Measurements from ENCODE around the gene PDE4D.

PDE4D gene

DNA sequence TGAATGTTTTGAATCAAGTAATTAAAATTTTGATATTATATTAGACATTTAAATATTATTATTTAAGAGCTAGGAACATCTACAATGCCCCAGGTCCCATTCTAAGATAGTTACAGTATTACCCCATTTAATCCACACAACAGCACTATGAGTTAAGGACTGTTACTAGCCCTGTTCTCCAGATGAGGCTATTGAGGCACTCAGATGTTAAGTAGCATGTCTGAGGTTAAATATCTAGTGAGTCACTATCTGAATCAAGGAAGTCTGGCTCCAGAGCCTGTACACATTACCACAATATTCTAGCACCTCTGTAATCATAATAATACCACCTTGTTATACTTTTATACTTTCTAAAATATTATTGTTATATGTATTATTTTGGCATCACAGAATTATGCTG lies 304.6 kb downstream of the PDE4D start:
- Histone ChIP-seq H3K4me2 (ENCODE audit: low read depth, low read length) (no peak overlapping the region), H3K27me3 (replicated peaks; ENCODE audit: insufficient read depth, low read length) (no peaks in the 10 kb centered on the region), H3K9me3 (replicated peaks; ENCODE audit: insufficient read depth, low read length) (no peaks in the 10 kb centered on the region), H3K4me1 (ENCODE audit: low read length) (peaks cover 33% of the 10 kb centered on the region), H3F3A (ENCODE audit: insufficient read depth, low read length) (peaks cover 29% of the 10 kb centered on the region), H3K79me2 (ENCODE audit: low read length) (no peaks in the 10 kb centered on the region), H4K20me1 (ENCODE audit: insufficient read depth, low read length) (no peaks in the 10 kb centered on the region), H2AFZ (ENCODE audit: low read length) (no peak overlapping the region), H3K9me2 (replicated peaks; ENCODE audit: insufficient read depth, low read length) (no peaks in the 10 kb centered on the region), H3K4me3 (ENCODE audit: low read length) (no peak overlapping the region), H3K9ac (ENCODE audit: low read length) (no peak overlapping the region), H3K27ac (ENCODE audit: low read length) (no peak overlapping the region), H3K36me3 (replicated peaks; ENCODE audit: insufficient read depth, low read length) (no peaks in the 10 kb centered on the region)
- TF ChIP-seq, protein P1, sequence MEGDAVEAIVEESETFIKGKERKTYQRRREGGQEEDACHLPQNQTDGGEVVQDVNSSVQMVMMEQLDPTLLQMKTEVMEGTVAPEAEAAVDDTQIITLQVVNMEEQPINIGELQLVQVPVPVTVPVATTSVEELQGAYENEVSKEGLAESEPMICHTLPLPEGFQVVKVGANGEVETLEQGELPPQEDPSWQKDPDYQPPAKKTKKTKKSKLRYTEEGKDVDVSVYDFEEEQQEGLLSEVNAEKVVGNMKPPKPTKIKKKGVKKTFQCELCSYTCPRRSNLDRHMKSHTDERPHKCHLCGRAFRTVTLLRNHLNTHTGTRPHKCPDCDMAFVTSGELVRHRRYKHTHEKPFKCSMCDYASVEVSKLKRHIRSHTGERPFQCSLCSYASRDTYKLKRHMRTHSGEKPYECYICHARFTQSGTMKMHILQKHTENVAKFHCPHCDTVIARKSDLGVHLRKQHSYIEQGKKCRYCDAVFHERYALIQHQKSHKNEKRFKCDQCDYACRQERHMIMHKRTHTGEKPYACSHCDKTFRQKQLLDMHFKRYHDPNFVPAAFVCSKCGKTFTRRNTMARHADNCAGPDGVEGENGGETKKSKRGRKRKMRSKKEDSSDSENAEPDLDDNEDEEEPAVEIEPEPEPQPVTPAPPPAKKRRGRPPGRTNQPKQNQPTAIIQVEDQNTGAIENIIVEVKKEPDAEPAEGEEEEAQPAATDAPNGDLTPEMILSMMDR (IDR thresholded peaks at IDR 0.05; ENCODE audit: low read length) = no peak
- TF ChIP-seq EZH2phosphoT487 (IDR thresholded peaks at IDR 0.05; ENCODE audit: low read length) (no peak), EZH2 (optimal IDR thresholded peaks at IDR 0.05; ENCODE audit: low read depth, low read length) (no peak)
- no peak for DNase-seq

DNA sequence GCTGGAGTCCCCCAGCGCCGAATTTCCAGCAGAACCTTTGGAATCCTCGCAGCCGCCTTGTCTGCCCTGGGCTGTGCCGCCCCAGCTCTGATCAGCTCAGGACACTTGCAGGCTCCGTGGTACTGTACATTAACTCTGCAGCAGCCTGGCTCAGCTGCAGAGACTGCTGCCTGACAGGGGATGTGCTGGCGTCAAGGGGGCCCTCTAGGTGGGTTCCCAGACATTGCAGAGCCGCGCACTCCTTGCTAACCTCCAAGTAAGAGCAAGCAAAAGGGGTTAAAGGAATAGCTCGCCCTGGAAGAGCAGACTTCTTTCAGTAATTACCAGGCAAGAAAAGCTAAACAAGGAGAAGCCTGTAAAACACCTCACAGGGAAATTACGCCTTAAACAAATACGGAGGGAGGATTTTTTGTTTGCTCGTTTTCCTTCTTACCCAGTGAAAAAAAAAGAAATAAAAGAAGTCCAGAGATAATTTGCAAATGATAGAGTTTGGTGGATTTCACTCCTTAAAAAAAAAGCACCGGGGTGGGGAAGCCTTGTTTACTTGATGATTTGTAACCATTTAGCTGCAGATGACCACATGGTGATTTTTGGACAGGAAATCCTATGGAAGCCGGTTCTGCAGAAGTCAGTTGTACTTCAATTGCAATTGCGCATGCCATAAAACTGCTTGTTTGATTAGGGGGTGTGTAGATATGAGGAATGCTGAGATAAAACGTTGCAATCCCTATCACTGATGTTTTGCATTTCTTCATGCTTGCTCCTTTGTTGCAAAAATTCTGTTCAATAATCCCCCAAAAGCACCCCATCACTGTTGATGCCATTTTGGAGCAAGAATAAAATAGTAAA lies 305.8 kb downstream of the PDE4D start:
- Histone ChIP-seq H3F3A (ENCODE audit: insufficient read depth, low read length) (peaks cover 20% of the 10 kb centered on the region), H3K4me2 (ENCODE audit: low read depth, low read length) (no peak overlapping the region), H3K4me3 (ENCODE audit: low read length) (no peak overlapping the region), H3K27me3 (replicated peaks; ENCODE audit: insufficient read depth, low read length) (no peaks in the 10 kb centered on the region), H3K9me3 (replicated peaks; ENCODE audit: insufficient read depth, low read length) (no peaks in the 10 kb centered on the region), H3K36me3 (replicated peaks; ENCODE audit: insufficient read depth, low read length) (no peaks in the 10 kb centered on the region), H3K27ac (ENCODE audit: low read length) (no peak overlapping the region), H4K20me1 (ENCODE audit: insufficient read depth, low read length) (no peaks in the 10 kb centered on the region), H3K9ac (ENCODE audit: low read length) (no peak overlapping the region), H3K9me2 (replicated peaks; ENCODE audit: insufficient read depth, low read length) (no peaks in the 10 kb centered on the region), H3K79me2 (ENCODE audit: low read length) (no peaks in the 10 kb centered on the region), H3K4me1 (ENCODE audit: low read length) (peaks cover 23% of the 10 kb centered on the region), H2AFZ (ENCODE audit: low read length) (no peak overlapping the region)
- no peak for DNase-seq
- TF ChIP-seq EZH2phosphoT487 (IDR thresholded peaks at IDR 0.05; ENCODE audit: low read length) = no peak
- TF ChIP-seq, protein P1 (IDR thresholded peaks at IDR 0.05; ENCODE audit: low read length) = no peak
- TF ChIP-seq EZH2 (optimal IDR thresholded peaks at IDR 0.05; ENCODE audit: low read depth, low read length) = no peak

DNA sequence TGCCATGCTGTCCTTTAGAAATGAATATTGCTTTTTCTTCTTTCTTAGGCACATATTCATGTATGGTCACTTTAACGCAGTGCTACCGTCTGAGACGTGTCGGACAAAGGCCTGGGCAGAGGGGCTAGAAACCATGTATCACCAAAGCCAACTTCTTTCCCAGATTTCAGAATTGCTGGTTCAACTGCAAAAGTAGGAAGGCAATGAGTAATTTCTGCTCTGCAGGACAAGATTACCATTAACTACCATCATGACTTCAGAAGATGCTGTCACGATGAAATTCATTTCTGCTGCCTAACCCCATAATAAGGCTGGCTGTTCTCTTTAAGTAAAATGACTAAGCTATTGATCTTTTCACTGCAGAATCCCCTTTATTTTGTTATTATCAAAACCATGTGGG lies 306.7 kb downstream of the PDE4D start:
- Histone ChIP-seq H4K20me1 (ENCODE audit: insufficient read depth, low read length) (no peaks in the 10 kb centered on the region), H3K9me3 (replicated peaks; ENCODE audit: insufficient read depth, low read length) (no peaks in the 10 kb centered on the region), H3K27ac (ENCODE audit: low read length) (no peak overlapping the region), H3K27me3 (replicated peaks; ENCODE audit: insufficient read depth, low read length) (no peaks in the 10 kb centered on the region), H3K9ac (ENCODE audit: low read length) (no peak overlapping the region), H3K9me2 (replicated peaks; ENCODE audit: insufficient read depth, low read length) (no peaks in the 10 kb centered on the region), H3K79me2 (ENCODE audit: low read length) (no peaks in the 10 kb centered on the region), H3F3A (ENCODE audit: insufficient read depth, low read length) (peaks cover 11% of the 10 kb centered on the region), H3K36me3 (replicated peaks; ENCODE audit: insufficient read depth, low read length) (no peaks in the 10 kb centered on the region), H2AFZ (ENCODE audit: low read length) (no peak overlapping the region), H3K4me2 (ENCODE audit: low read depth, low read length) (no peak overlapping the region), H3K4me1 (ENCODE audit: low read length) (peaks cover 18% of the 10 kb centered on the region), H3K4me3 (ENCODE audit: low read length) (no peak overlapping the region)
- TF ChIP-seq, protein P1 (IDR thresholded peaks at IDR 0.05; ENCODE audit: low read length) = no peak
- TF ChIP-seq EZH2 (optimal IDR thresholded peaks at IDR 0.05; ENCODE audit: low read depth, low read length) (no peak), EZH2phosphoT487 (IDR thresholded peaks at IDR 0.05; ENCODE audit: low read length) (no peak)
- DNase-seq = no peak

Measured in MM.1S (cell line).